Activated CD4-positive, alpha-beta memory T cell treated with anti-CD3 and anti-CD28 coated beads, Interleukin-2, amount 10 ng/mL, durations not matched to agents 7 days and 5 days (primary cell): ENCODE measurements around the gene ABCC11. TPM values are rescaled to one million over a fixed set of nuclear protein-coding genes. Genes with fewer than 3 reads are reported as not detected.
A peak's percentile ranks its signal among the peaks of the same experiment; 100 is the strongest.

Experiments used
- CTCF ChIA-PET: fragments of 350-600 bp; sonication (Branson Sonifier 250); formaldehyde crosslinking; loops from one replicate; lab custom pipeline; 2021; ENCODE audit warnings: antibody characterized with exemption, inconsistent platforms; lab: Charles Lee
- POLR2A ChIA-PET: fragments of 350-600 bp; sonication (Branson Sonifier 250); formaldehyde crosslinking; loops from one replicate; lab custom pipeline; 2021; ENCODE audit warnings: antibody characterized with exemption; lab: Charles Lee
- DNase-seq: peaks from one replicate; pipeline ENCODE4 v3.0.0-alpha.2; 2020
- H3K27ac Mint-ChIP-seq: one replicate; pipeline ENCODE4 v1.8.0; 2021; ENCODE audit warnings: mild to moderate bottlenecking, mixed read lengths
- H3K27me3 Mint-ChIP-seq: one replicate; pipeline ENCODE4 v1.8.0; 2021; ENCODE audit warnings: mixed read lengths
- H3K36me3 Mint-ChIP-seq: one replicate; pipeline ENCODE4 v1.8.0; 2021; ENCODE audit warnings: low read depth, mixed read lengths
- H3K4me1 Mint-ChIP-seq: one replicate; pipeline ENCODE4 v1.8.0; 2021; ENCODE audit warnings: mixed read lengths
- H3K4me3 Mint-ChIP-seq: one replicate; pipeline ENCODE4 v1.8.0; 2021; ENCODE audit warnings: mild to moderate bottlenecking, mixed read lengths
- H3K9me3 Mint-ChIP-seq: one replicate; pipeline ENCODE4 v1.8.0; 2021; ENCODE audit warnings: mixed read lengths
- total RNA-seq, 2 experiments: library from RNA; stranded (reverse); gene quantifications; one replicate each; pipeline ENCODE4 v1.2.3, GENCODE V29; 2021

The ABCC11 gene
- total RNA-seq, 2 experiments from 2014 or later: 0.23 TPM; not detected in 1

GRCh38 chr16:48164907-48165715 lies 82.2 kb downstream of the ABCC11 start:
- peak; percentile 70 for DNase-seq
- peaks cover 12% of the 10 kb centered on the region for H3K4me1 Mint-ChIP-seq
- H3K4me3 Mint-ChIP-seq: no peak overlapping the region
- no peak overlapping the region for H3K27ac Mint-ChIP-seq
- CTCF ChIA-PET: interaction anchor here (0.6 to 3.6 kb wide), 27 partner anchors 9 to 1254 kb away, joined by 3 to 30 read pairs (median 4); partner anchors contain the start of genes ABCC12 and NETO2
- no peaks in the 10 kb centered on the region for H3K36me3 Mint-ChIP-seq
- POLR2A ChIA-PET: interaction anchor here (1.4 kb wide), 1 partner anchor 9 kb away, joined by 3 read pairs; no protein-coding TSS in a partner anchor
- H3K27me3 Mint-ChIP-seq: peaks cover 4% of the 10 kb centered on the region
- H3K9me3 Mint-ChIP-seq: no peaks in the 10 kb centered on the region

- no peaks in the 10 kb centered on the region for H3K9me3 Mint-ChIP-seq
- no peaks in the 10 kb centered on the region for H3K36me3 Mint-ChIP-seq
- H3K27me3 Mint-ChIP-seq: peaks cover 9% of the 10 kb centered on the region
- ChIA-PET POLR2A (no interaction called here), CTCF (no interaction called here)
- H3K27ac Mint-ChIP-seq: no peak overlapping the region
- no peak overlapping the region for H3K4me3 Mint-ChIP-seq
- DNase-seq: no peak
- peaks cover 21% of the 10 kb centered on the region for H3K4me1 Mint-ChIP-seq
These were observed 84.4 kb downstream of the ABCC11 start for GRCh38 chr16:48162839-48163410.

DNA sequence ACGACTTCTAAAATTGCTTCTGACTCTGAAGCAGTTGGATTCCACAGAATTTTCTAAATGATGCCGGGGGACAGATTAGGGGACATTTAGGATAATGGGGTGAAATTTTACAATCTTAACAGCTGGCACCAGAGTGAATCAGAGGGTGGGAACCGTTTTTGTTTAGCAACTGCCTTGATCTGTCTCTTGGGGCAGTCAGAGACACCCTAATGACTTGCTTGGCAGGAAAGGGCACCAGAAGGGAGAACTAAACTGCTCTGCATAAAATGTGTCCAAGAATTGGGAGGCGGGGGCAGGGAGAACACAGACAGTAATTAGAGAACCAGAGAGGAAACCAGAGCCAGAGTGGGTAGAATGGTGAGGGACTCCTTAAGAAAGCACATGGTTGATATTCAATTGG lies 85.4 kb downstream of the ABCC11 start:
- Mint-ChIP-seq H3K36me3 (no peaks in the 10 kb centered on the region), H3K4me1 (peaks cover 27% of the 10 kb centered on the region), H3K27me3 (peaks cover 14% of the 10 kb centered on the region), H3K9me3 (no peaks in the 10 kb centered on the region), H3K27ac (no peak overlapping the region), H3K4me3 (no peak overlapping the region)
- CTCF ChIA-PET: interaction anchor here (0.8 to 1.0 kb wide), 3 partner anchors 1020 to 1189 kb away, joined by 3 read pairs; partner anchors contain the start of gene DNAJA2
- POLR2A ChIA-PET: interaction anchor here (0.6 kb wide), 1 partner anchor 229 kb away, joined by 3 read pairs; no protein-coding TSS in a partner anchor
- no peak for DNase-seq

DNA sequence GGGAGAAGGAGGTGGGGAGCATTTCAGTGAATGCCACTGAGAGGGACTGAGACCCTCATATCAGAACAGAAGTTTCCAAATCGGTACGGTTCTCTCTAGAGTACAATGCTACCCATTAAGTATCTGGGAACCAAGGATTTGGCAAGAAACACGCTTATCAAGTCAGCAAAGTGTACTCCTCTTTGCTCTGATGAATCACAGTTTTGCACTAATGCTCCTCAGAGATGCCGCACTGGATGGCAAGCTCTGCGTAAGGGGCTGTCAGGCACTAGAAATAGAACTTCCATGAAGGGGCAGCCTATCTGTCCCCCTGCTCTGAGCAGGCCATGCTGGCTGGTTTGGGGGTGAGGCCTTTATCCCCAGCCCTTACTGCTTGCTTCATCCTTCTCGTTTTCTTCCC lies 86.8 kb downstream of the ABCC11 start:
- no peaks in the 10 kb centered on the region for H3K9me3 Mint-ChIP-seq
- CTCF ChIA-PET: interaction anchor here (1.0 kb wide), 1 partner anchor 1018 kb away, joined by 3 read pairs; no protein-coding TSS in a partner anchor
- H3K4me1 Mint-ChIP-seq: peaks cover 25% of the 10 kb centered on the region
- DNase-seq: no peak
- POLR2A ChIA-PET: no interaction called here
- H3K4me3 Mint-ChIP-seq: no peak overlapping the region
- H3K36me3 Mint-ChIP-seq: no peaks in the 10 kb centered on the region
- H3K27ac Mint-ChIP-seq: no peak overlapping the region
- H3K27me3 Mint-ChIP-seq: peaks cover 21% of the 10 kb centered on the region

DNA sequence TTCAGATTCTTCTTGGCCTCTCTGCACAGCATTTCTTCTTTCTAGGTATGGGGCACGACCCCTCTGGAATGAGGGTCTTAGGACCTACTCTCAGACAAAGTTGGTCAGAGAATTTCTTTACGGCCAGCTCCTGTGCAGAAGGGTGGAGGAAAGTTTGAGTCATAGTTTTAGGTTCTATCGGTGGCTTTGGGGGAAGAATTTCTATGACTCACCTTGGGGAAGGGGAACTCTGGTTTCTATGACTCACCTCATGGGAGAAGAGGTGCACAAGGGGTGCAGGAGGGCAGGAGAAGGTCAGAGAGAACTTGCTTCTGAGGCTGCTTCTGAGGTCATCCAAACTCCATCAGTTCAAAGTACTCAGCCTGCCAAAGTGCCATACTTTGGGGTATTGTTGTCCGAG lies 89.0 kb downstream of the ABCC11 start:
- peak overlapping the region; percentile 2 for H3K27ac Mint-ChIP-seq
- H3K27me3 Mint-ChIP-seq: peaks cover 27% of the 10 kb centered on the region
- peaks cover 17% of the 10 kb centered on the region for H3K4me1 Mint-ChIP-seq
- H3K9me3 Mint-ChIP-seq: no peaks in the 10 kb centered on the region
- POLR2A ChIA-PET: no interaction called here
- H3K4me3 Mint-ChIP-seq: no peak overlapping the region
- peak; percentile 38 for DNase-seq
- no peaks in the 10 kb centered on the region for H3K36me3 Mint-ChIP-seq
- CTCF ChIA-PET: interaction anchor here (0.6 to 1.4 kb wide), 4 partner anchors 1015 to 1371 kb away, joined by 3 to 6 read pairs (median 4); partner anchors contain the start of gene NETO2

DNA sequence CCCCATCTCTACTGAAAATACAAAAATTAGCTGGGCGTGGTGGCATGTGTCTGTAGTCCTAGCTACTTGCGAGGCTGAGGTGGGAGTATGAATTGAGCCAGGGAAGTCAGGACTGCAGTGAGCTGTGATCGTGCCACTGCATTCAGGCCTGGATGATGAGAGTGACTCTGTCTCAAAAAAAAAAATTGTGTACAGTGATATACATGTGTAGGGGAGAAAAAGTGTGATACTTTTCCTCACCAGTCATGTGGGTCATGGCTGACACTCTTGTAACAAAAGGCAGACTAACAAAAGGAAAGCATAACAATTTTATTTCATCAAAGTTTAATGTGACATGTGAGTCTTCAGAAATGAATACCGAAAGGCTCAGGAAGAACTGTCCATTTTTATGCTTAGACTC lies 89.5 kb downstream of the ABCC11 start:
- H3K27ac Mint-ChIP-seq: no peak overlapping the region
- peaks cover 25% of the 10 kb centered on the region for H3K27me3 Mint-ChIP-seq
- H3K9me3 Mint-ChIP-seq: no peaks in the 10 kb centered on the region
- ChIA-PET CTCF (interaction anchor here (0.6 to 1.4 kb wide), 7 partner anchors 9 to 1370 kb away, joined by 3 to 6 read pairs (median 4); partner anchors contain the start of gene NETO2), POLR2A (no interaction called here)
- no peaks in the 10 kb centered on the region for H3K36me3 Mint-ChIP-seq
- H3K4me1 Mint-ChIP-seq: peaks cover 17% of the 10 kb centered on the region
- no peak overlapping the region for H3K4me3 Mint-ChIP-seq
- no peak for DNase-seq

GRCh38 chr16:48157302-48157701 lies 90.0 kb downstream of the ABCC11 start:
- H3K27me3 Mint-ChIP-seq: peaks cover 25% of the 10 kb centered on the region
- ChIA-PET POLR2A (no interaction called here), CTCF (interaction anchor here (1.1 to 1.4 kb wide), 6 partner anchors 9 to 1210 kb away, joined by 3 to 6 read pairs (median 4); partner anchors contain the start of gene NETO2)
- peaks cover 17% of the 10 kb centered on the region for H3K4me1 Mint-ChIP-seq
- H3K4me3 Mint-ChIP-seq: no peak overlapping the region
- H3K36me3 Mint-ChIP-seq: no peaks in the 10 kb centered on the region
- DNase-seq: no peak
- H3K27ac Mint-ChIP-seq: no peak overlapping the region
- no peaks in the 10 kb centered on the region for H3K9me3 Mint-ChIP-seq

- no peak overlapping the region for H3K4me3 Mint-ChIP-seq
- H3K36me3 Mint-ChIP-seq: no peaks in the 10 kb centered on the region
- no peak overlapping the region for H3K27ac Mint-ChIP-seq
- POLR2A ChIA-PET: no interaction called here
- CTCF ChIA-PET: interaction anchor here (0.7 to 1.6 kb wide), 9 partner anchors 8 to 1209 kb away, joined by 3 to 6 read pairs (median 4); partner anchors contain the start of gene NETO2
- peaks cover 25% of the 10 kb centered on the region for H3K27me3 Mint-ChIP-seq
- peaks cover 17% of the 10 kb centered on the region for H3K4me1 Mint-ChIP-seq
- DNase-seq: peak; percentile 81
- H3K9me3 Mint-ChIP-seq: no peaks in the 10 kb centered on the region
These were observed 90.5 kb downstream of the ABCC11 start for GRCh38 chr16:48156790-48157209.

DNA sequence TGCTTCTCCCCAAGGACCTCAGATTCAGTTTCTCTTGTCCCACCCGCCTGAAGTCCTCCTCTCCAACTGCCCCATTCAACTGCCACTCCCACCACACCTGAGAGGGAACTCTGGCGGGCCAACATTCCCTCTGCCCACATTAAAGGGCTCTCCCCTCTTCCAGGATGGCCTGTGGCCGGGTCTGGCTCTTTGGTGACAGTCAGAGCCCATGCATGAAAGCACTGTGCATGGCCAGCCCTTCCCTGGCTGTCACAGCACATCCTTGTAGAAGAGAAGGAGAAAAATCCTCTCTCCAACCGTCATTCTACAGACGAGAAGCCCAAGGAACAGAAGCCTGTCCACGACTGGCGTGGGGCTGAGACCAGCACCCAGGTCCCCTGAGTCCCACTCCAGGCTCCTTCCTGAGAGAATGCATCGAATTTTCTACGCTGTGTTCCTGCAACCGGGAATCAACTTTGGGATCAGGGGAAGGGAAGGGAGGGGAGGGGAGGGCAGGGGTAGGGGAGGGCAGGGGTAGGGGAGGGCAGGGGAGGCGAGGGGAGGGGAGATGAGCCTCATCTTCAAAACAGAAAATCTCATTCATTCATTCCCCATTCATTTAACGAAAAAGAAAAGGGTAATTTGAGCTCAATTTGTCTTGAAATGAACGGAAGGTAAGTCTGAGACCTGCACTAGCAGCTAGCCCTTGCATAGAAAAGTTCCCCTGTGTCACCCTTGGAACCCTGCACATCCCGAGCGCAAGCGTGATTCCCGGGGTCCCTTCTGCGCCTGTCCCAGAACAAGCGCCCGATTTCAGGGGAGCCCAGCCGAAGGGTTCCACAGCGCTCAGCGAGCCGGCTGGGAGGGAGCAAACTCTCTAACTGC lies 91.2 kb downstream of the ABCC11 start, which contains the start of gene ABCC12:
ABCC12 (minus strand) TSS at position 68 of the 864 bp plus-strand sequence. CDS start 9,569 bp downstream, outside the sequence.
- no peaks in the 10 kb centered on the region for H3K36me3 Mint-ChIP-seq
- H3K9me3 Mint-ChIP-seq: no peaks in the 10 kb centered on the region
- H3K4me1 Mint-ChIP-seq: peaks cover 17% of the 10 kb centered on the region
- no peak for DNase-seq
- ChIA-PET CTCF (interaction anchor here (0.6 to 1.6 kb wide), 6 partner anchors 8 to 1119 kb away, joined by 3 to 5 read pairs (median 3); no protein-coding TSS in a partner anchor), POLR2A (no interaction called here)
- no peak within 1 kb of the TSS for H3K27ac Mint-ChIP-seq
- no peak within 1 kb of the TSS for H3K4me3 Mint-ChIP-seq
- peaks cover 25% of the 10 kb centered on the region for H3K27me3 Mint-ChIP-seq

GRCh38 chr16:48153774-48154173 lies 93.6 kb downstream of the ABCC11 start:
- Mint-ChIP-seq H3K4me3 (no peak overlapping the region), H3K9me3 (no peaks in the 10 kb centered on the region), H3K4me1 (peaks cover 17% of the 10 kb centered on the region), H3K36me3 (no peaks in the 10 kb centered on the region), H3K27ac (no peak overlapping the region), H3K27me3 (peaks cover 26% of the 10 kb centered on the region)
- DNase-seq: no peak
- CTCF ChIA-PET: no interaction called here
- POLR2A ChIA-PET: no interaction called here

DNA sequence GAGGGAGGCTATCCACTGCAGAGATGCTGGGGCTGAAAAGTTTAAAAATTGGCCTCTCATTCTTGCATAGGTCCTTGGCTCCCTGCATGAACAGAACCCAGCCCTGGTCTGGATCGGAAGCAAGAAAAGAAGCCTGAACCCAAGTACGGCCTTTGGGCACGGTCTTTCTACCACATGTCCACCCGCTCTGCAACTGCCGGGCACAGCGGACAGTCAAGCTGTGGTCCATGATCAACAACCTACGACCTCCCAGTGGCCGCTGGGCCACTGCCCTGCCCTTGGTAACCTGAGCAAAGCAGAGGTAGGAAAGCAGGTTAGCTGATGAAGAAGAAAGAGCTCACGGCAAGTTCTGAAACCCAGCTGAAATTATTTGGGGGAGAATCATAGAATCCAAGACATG lies 95.1 kb downstream of the ABCC11 start:
- CTCF ChIA-PET: no interaction called here
- H3K27me3 Mint-ChIP-seq: peaks cover 21% of the 10 kb centered on the region
- POLR2A ChIA-PET: no interaction called here

GRCh38 chr16:48150707-48151106 lies 96.6 kb downstream of the ABCC11 start:
- Mint-ChIP-seq H3K4me3 (no peak overlapping the region), H3K36me3 (no peaks in the 10 kb centered on the region), H3K27me3 (peaks cover 13% of the 10 kb centered on the region), H3K4me1 (no peaks in the 10 kb centered on the region), H3K9me3 (no peaks in the 10 kb centered on the region), H3K27ac (no peak overlapping the region)
- POLR2A ChIA-PET: no interaction called here
- no peak for DNase-seq
- CTCF ChIA-PET: interaction anchor here (1.0 kb wide), 1 partner anchor 1009 kb away, joined by 3 read pairs; no protein-coding TSS in a partner anchor

More for the DNA sequence above, 95.1 kb downstream of the ABCC11 start:
- peaks cover 4% of the 10 kb centered on the region for H3K4me1 Mint-ChIP-seq
- DNase-seq: no peak
- H3K4me3 Mint-ChIP-seq: no peak overlapping the region
- H3K27ac Mint-ChIP-seq: no peak overlapping the region
- no peaks in the 10 kb centered on the region for H3K9me3 Mint-ChIP-seq
- no peaks in the 10 kb centered on the region for H3K36me3 Mint-ChIP-seq
